Common myeloid progenitor, CD34-positive (primary cell): ENCODE measurements around the gene LHFPL2.

Experiments
- CTCF ChIA-PET: fragments of 350-600 bp; sonication (Branson Sonifier 250); formaldehyde crosslinking; loops from one replicate; lab custom pipeline; 2021; ENCODE audit warnings: antibody characterized with exemption; lab: Charles Lee
- POLR2A ChIA-PET: fragments of 350-600 bp; sonication (Branson Sonifier 250); formaldehyde crosslinking; loops from one replicate; lab custom pipeline; 2021; ENCODE audit warnings: antibody characterized with exemption; lab: Charles Lee
- DNase-seq, 3 donors: peaks; one replicate each; pipeline versions ENCODE4 v3.0.0 to v3.0.0-alpha.2; 2013
- H3K27ac ChIP-seq, 2 experiments: 1 replicate in 1 of 2; 2 replicates in 1 of 2; pipeline ENCODE4 v1.7.0; 2013; ENCODE audit warnings: inconsistent platforms in 2 of 2, low read length in 2 of 2, mild to moderate bottlenecking in 2 of 2, low read depth in 1 of 2, moderate library complexity in 1 of 2; ENCODE audit not compliant: severe bottlenecking in 2 of 2, insufficient read depth in 1 of 2, poor library complexity in 1 of 2
- H3K27me3 ChIP-seq, 5 experiments: replicated peaks in 2 of 5; 1 replicate in 3 of 5; 2 replicates in 2 of 5; pipeline versions ENCODE4 v1.6.1 to v1.7.0; 2013; ENCODE audit warnings: low read length in 4 of 5, mild to moderate bottlenecking in 2 of 5, moderate library complexity in 2 of 5, inconsistent platforms in 1 of 5; ENCODE audit not compliant: insufficient read depth in 5 of 5, control insufficient read depth in 4 of 5
- H3K36me3 ChIP-seq, 4 experiments: 1 replicate in 2 of 4; 2 replicates in 2 of 4; pipeline versions ENCODE4 v1.6.1 to v1.7.0; 2013; ENCODE audit warnings: low read length in 3 of 4, control low read depth in 1 of 4, mild to moderate bottlenecking in 1 of 4; ENCODE audit not compliant: control insufficient read depth in 4 of 4, insufficient read depth in 4 of 4
- H3K4me1 ChIP-seq, 4 experiments: 1 replicate in 3 of 4; 2 replicates in 1 of 4; pipeline versions ENCODE4 v1.6.1 to v1.7.1; 2013; ENCODE audit warnings: low read length in 3 of 4, mild to moderate bottlenecking in 3 of 4, control low read depth in 1 of 4, inconsistent platforms in 1 of 4, moderate library complexity in 1 of 4; ENCODE audit not compliant: control insufficient read depth in 4 of 4, insufficient read depth in 4 of 4; ENCODE audit errors: control extremely low read depth in 1 of 4
- H3K4me3 ChIP-seq, 7 experiments: 1 replicate in 4 of 7; 2 replicates in 3 of 7; pipeline versions ENCODE4 v1.5.1 to v1.7.0; 2013; ENCODE audit warnings: mild to moderate bottlenecking in 7 of 7, low read length in 6 of 7, moderate library complexity in 6 of 7, inconsistent platforms in 2 of 7, low read depth in 2 of 7, control low read depth in 1 of 7; ENCODE audit not compliant: insufficient read depth in 4 of 7, control insufficient read depth in 1 of 7; ENCODE audit errors: extremely low read depth in 1 of 7
- H3K9me3 ChIP-seq, 5 experiments: 1 replicate in 4 of 5; 2 replicates in 1 of 5; pipeline versions ENCODE4 v1.6.1 to v1.7.1; 2013; ENCODE audit warnings: low read length in 4 of 5, mild to moderate bottlenecking in 2 of 5, inconsistent platforms in 1 of 5, low read depth in 1 of 5, moderate library complexity in 1 of 5; ENCODE audit not compliant: control insufficient read depth in 4 of 5, insufficient read depth in 2 of 5; ENCODE audit errors: control extremely low read depth in 1 of 5
- WGBS: methylation state at CpG from one replicate; pipeline ENCODE4 v1.1.5; 2013; ENCODE audit not compliant: insufficient coverage; 5-methylcytosine and 5-hydroxymethylcytosine counted together

The LHFPL2 gene

GRCh38 chr5:78629624-78630023, 18.9 kb downstream of the LHFPL2 start:
- 92% methylated on average over 3 of the region's 3 CpGs for WGBS
- Histone ChIP-seq H3K4me1 (no peaks in the 10 kb centered on the region), H3K36me3 (no peaks in the 10 kb centered on the region), H3K4me3 (no peak overlapping the region), H3K27me3 (peaks cover 0 to 60% (median 8%) of the 10 kb centered on the region in 5 experiments), H3K9me3 (peaks cover 0 to 2% (median 0%) of the 10 kb centered on the region in 5 experiments), H3K27ac (no peak overlapping the region)
- ChIA-PET POLR2A (no interaction called here), CTCF (interaction anchor here (0.8 to 1.4 kb wide), 4 partner anchors 11 to 162 kb away, joined by 3 to 4 read pairs (median 3); no protein-coding TSS in a partner anchor)
- DNase-seq: no peak

- ChIA-PET POLR2A (no interaction called here), CTCF (interaction anchor here (1.0 to 2.0 kb wide), 4 partner anchors 8 to 160 kb away, joined by 3 to 6 read pairs (median 4); no protein-coding TSS in a partner anchor)
- H3K9me3 ChIP-seq: peaks cover 0 to 2% (median 0%) of the 10 kb centered on the region in 5 experiments
- H3K36me3 ChIP-seq: no peaks in the 10 kb centered on the region
- H3K4me1 ChIP-seq: no peaks in the 10 kb centered on the region
- no peak for DNase-seq
- no peak overlapping the region for H3K27ac ChIP-seq
- WGBS: 79% methylated on average over 4 of the region's 5 CpGs
- H3K27me3 ChIP-seq: peaks cover 0 to 72% (median 8%) of the 10 kb centered on the region in 5 experiments
- no peak overlapping the region for H3K4me3 ChIP-seq
Observed at GRCh38 chr5:78628270-78628992, 20.1 kb downstream of the LHFPL2 start.

DNA sequence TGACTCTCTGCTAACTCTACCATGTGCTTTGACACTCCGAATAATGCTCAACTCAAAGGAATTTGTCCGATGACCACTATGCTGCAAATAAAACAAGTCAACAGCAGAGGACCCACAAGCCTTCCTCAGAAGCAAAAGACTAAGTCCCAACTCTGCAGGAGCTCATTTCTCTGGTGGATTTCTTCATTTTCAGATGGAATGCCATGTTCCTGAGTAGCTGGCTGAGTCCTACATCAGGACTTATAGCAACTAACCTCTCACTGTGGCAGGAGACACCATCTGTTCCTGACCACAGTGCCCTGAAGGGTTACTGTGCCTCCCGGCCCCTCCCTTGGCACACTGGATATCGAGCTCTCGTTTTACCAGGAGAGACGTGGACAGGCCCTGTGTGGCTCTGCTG, 20.8 kb downstream of the LHFPL2 start:
- no peak overlapping the region for H3K27ac ChIP-seq
- no peak overlapping the region for H3K4me3 ChIP-seq
- CTCF ChIA-PET: interaction anchor here (0.7 to 2.0 kb wide), 5 partner anchors 9 to 160 kb away, joined by 3 to 6 read pairs (median 3); no protein-coding TSS in a partner anchor
- DNase-seq: no peak
- 94% methylated on average over 6 of the region's 6 CpGs for WGBS
- no peaks in the 10 kb centered on the region for H3K36me3 ChIP-seq
- POLR2A ChIA-PET: no interaction called here
- H3K4me1 ChIP-seq: no peaks in the 10 kb centered on the region
- peaks cover 0 to 74% (median 10%) of the 10 kb centered on the region in 5 experiments for H3K27me3 ChIP-seq
- H3K9me3 ChIP-seq: peaks cover 0 to 2% (median 0%) of the 10 kb centered on the region in 5 experiments

- POLR2A ChIA-PET: no interaction called here
- DNase-seq: peak in 2 of 3 donors; percentile 38 to 40
- CTCF ChIA-PET: interaction anchor here (0.7 to 2.0 kb wide), 6 partner anchors 10 to 159 kb away, joined by 3 to 6 read pairs (median 3); no protein-coding TSS in a partner anchor
Observed at GRCh38 chr5:78627175-78627574, 21.4 kb downstream of the LHFPL2 start.

DNA sequence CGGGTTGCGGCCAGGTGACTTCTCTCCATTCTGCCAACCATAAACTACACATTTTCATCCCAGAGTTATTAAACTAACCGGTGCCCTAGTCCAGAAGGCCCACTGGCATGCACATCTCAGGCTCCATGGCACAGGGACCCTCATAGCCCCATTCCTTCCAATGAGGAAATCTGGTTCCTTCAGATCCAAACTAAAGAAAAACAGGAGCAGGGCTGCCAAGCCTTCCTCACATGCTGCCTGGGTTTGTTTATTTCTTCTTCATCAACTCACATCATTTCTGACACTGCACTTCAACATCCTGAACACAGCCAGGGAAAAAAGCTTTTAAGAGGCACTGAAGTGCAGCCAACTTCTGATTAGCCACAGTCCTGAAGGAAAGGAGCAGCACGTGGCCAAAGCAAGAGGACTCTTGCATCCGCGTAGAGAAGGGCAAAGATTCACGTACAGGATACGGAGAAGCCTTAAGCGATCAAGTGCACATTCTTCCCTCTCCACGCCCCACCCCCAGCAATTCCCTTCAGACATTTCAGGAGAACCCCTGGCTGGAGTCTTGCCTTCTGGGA, 22.5 kb downstream of the LHFPL2 start:
- Histone ChIP-seq H3K9me3 (peaks cover 0 to 2% (median 0%) of the 10 kb centered on the region in 5 experiments), H3K27me3 (peaks cover 0 to 76% (median 17%) of the 10 kb centered on the region in 5 experiments), H3K4me3 (no peak overlapping the region), H3K4me1 (peaks cover 0 to 4% (median 0%) of the 10 kb centered on the region in 4 experiments), H3K36me3 (no peaks in the 10 kb centered on the region), H3K27ac (no peak overlapping the region)
- POLR2A ChIA-PET: no interaction called here
- CTCF ChIA-PET: interaction anchor here (1.5 kb wide), 2 partner anchors 12 to 88 kb away, joined by 3 to 4 read pairs; no protein-coding TSS in a partner anchor
- WGBS: 93% methylated on average over 8 of the region's 10 CpGs
- no peak for DNase-seq

More at GRCh38 chr5:78627175-78627574, 21.4 kb downstream of the LHFPL2 start:
- WGBS: 72% methylated on average over 3 of the region's 3 CpGs
- Histone ChIP-seq H3K4me1 (no peaks in the 10 kb centered on the region), H3K9me3 (peaks cover 0 to 2% (median 0%) of the 10 kb centered on the region in 5 experiments), H3K36me3 (no peaks in the 10 kb centered on the region), H3K27ac (no peak overlapping the region), H3K27me3 (peaks cover 0 to 78% (median 15%) of the 10 kb centered on the region in 5 experiments), H3K4me3 (no peak overlapping the region)

DNA sequence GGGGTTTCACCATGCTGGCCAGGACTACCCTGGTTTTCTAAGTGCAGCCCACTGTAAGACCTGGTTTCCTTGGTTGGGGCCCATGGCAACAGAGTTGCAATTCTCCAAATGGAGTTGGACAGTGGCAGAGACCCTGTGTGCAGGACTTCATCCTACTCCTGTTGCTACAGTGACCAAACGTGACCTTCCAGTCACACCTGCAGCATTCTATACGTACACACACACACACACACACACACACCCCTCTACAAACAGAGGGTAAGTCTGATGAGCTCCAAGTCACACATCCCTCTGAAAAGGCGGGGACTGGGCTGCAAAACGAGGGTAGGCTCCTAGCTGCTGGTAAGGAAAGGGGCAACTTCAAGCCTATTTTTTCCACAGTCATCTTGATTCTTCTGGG, 23.6 kb downstream of the LHFPL2 start:
- ChIA-PET CTCF (interaction anchor here (1.5 kb wide), 1 partner anchor 87 kb away, joined by 4 read pairs; no protein-coding TSS in a partner anchor), POLR2A (interaction anchor here (1.0 kb wide), 1 partner anchor 12 kb away, joined by 4 read pairs; no protein-coding TSS in a partner anchor)

More for the DNA sequence above, 23.6 kb downstream of the LHFPL2 start:
- DNase-seq: no peak
- Histone ChIP-seq H3K9me3 (peaks cover 0 to 6% (median 4%) of the 10 kb centered on the region in 5 experiments), H3K4me3 (no peak overlapping the region), H3K27me3 (peaks cover 0 to 75% (median 17%) of the 10 kb centered on the region in 5 experiments), H3K27ac (no peak overlapping the region), H3K4me1 (peaks cover 0 to 4% (median 0%) of the 10 kb centered on the region in 4 experiments), H3K36me3 (no peaks in the 10 kb centered on the region)
- WGBS: 87% methylated on average over 3 of the region's 4 CpGs
